BE2C (cell line): ENCODE measurements around the gene CEP41.

Source experiments
- DNase-seq: peaks from one replicate; pipeline ENCODE4 v3.0.0-alpha.2; 2020
- H3K27me3 ChIP-seq: fragments of 250-450 bp; sonication (Bioruptor Pico); 2 replicates; pipeline ENCODE4 v1.5.1; 2020; ENCODE audit warnings: mild to moderate bottlenecking
- H3K36me3 ChIP-seq: fragments of 250-450 bp; sonication (Bioruptor Pico); 2 replicates; pipeline ENCODE4 v1.5.1; 2020; ENCODE audit warnings: mild to moderate bottlenecking
- H3K4me1 ChIP-seq: fragments of 250-450 bp; sonication (Bioruptor Pico); 2 replicates; pipeline ENCODE4 v1.5.1; 2020
- H3K4me3 ChIP-seq: 2 replicates; pipeline ENCODE4 v1.5.1; 2011; ENCODE audit warnings: low read depth, low read length
- H3K9me3 ChIP-seq: fragments of 250-450 bp; sonication (Bioruptor Pico); 2 replicates; pipeline ENCODE4 v1.5.1; 2020
- TF ChIP-seq, protein P1 (sequence below): IDR thresholded peaks from 2 replicates; pipeline ENCODE4 v1.5.1; 2012; ENCODE audit warnings: mild to moderate bottlenecking, low read depth, low read length

The CEP41 gene

DNA sequence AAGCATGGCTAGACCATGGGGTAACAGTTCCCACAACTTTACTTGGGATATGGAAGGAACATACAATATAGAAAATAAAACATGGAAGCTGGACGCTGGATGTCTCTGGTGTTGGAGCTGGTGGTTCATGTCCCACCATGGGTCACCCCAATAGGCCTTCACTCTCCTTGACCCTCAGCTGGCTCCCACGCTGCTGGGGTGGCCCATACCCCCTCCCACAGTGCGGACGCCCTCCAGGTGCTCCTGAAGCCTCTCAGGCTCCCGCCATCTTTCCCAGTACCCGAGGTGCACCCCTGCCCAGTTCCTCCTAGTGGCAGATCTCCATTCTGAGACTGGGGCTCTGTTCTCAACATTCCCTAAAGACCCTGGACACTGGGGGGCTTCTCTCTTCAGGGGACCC, 66.3 kb downstream of the CEP41 start:
- peaks cover 23% of the 10 kb centered on the region for H3K4me1 ChIP-seq
- TF ChIP-seq, protein P1, sequence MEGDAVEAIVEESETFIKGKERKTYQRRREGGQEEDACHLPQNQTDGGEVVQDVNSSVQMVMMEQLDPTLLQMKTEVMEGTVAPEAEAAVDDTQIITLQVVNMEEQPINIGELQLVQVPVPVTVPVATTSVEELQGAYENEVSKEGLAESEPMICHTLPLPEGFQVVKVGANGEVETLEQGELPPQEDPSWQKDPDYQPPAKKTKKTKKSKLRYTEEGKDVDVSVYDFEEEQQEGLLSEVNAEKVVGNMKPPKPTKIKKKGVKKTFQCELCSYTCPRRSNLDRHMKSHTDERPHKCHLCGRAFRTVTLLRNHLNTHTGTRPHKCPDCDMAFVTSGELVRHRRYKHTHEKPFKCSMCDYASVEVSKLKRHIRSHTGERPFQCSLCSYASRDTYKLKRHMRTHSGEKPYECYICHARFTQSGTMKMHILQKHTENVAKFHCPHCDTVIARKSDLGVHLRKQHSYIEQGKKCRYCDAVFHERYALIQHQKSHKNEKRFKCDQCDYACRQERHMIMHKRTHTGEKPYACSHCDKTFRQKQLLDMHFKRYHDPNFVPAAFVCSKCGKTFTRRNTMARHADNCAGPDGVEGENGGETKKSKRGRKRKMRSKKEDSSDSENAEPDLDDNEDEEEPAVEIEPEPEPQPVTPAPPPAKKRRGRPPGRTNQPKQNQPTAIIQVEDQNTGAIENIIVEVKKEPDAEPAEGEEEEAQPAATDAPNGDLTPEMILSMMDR, result no peak
- no peaks in the 10 kb centered on the region for H3K36me3 ChIP-seq

DNA sequence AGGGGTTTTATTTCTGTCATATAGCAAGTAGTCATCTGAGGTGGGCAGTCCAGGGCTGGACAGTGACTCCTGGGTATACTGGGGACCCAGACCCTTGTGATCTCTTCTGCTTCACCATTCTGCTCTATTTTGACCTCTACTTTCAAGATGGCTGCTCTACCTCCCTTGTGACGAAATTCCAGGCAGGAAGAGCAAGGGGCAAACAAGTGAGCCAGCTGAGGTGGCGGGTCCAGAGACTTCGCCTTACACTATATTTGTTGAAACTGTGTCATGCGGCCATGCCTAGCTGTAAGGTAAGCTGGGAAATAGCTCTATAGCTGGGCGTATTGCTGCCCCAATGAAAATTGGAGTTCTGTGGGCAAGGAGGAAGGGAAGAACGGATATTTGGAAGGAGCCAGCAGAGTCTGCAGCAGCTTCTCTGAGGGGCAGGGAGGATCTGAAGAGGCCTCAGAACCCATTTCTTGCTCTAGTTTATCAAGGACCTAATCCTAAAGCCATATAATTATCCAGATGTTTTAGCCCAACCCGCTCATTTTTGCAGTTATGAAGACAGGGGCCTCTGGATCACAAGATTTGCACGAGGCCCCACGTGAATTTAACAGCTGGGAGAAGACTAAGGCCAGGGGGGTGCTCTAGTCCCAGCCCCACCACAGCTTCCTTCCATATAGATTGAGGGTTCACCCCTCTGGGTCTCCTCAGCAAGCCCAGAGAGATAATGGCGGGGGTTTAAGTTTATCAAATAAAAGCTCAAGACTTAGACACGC, 68.2 kb downstream of the CEP41 start:
- TF ChIP-seq, protein P1, result no peak
- no peak for DNase-seq
- Histone ChIP-seq H3K4me1 (peaks cover 30% of the 10 kb centered on the region), H3K9me3 (no peaks in the 10 kb centered on the region; the same call in 1 of the 2 replicates), H3K27me3 (no peaks in the 10 kb centered on the region), H3K36me3 (no peaks in the 10 kb centered on the region), H3K4me3 (no peak overlapping the region)

More for the DNA sequence above, 66.3 kb downstream of the CEP41 start:
- no peaks in the 10 kb centered on the region for H3K27me3 ChIP-seq
- H3K9me3 ChIP-seq, result no peaks in the 10 kb centered on the region; the same call in 1 of the 2 replicates
- H3K4me3 ChIP-seq, result no peak overlapping the region
- no peak for DNase-seq

DNA sequence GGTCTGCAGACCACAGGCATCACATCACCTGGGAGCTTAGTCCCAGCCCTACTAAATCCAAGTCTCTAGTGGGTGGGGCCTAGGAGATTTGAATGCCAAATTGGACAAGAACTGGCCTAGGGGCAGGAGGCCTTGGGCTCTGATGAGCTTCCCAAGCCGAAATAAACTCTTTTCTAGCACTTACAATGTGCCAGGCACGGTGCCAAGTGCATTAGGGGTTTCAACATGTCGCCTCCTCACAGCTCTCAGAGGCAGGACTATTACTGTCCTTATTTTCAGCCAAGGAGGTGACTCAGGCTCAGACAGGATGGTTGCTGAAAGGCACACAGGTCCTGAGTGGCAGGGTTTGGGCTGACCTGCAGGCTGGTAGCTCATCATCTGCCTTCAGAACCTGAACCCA, 69.8 kb downstream of the CEP41 start:
- Histone ChIP-seq H3K9me3 (no peaks in the 10 kb centered on the region; the same call in 1 of the 2 replicates), H3K4me3 (no peak overlapping the region), H3K27me3 (no peaks in the 10 kb centered on the region), H3K36me3 (no peaks in the 10 kb centered on the region), H3K4me1 (peaks cover 32% of the 10 kb centered on the region)
- no peak for DNase-seq
- TF ChIP-seq, protein P1, result no peak

DNA sequence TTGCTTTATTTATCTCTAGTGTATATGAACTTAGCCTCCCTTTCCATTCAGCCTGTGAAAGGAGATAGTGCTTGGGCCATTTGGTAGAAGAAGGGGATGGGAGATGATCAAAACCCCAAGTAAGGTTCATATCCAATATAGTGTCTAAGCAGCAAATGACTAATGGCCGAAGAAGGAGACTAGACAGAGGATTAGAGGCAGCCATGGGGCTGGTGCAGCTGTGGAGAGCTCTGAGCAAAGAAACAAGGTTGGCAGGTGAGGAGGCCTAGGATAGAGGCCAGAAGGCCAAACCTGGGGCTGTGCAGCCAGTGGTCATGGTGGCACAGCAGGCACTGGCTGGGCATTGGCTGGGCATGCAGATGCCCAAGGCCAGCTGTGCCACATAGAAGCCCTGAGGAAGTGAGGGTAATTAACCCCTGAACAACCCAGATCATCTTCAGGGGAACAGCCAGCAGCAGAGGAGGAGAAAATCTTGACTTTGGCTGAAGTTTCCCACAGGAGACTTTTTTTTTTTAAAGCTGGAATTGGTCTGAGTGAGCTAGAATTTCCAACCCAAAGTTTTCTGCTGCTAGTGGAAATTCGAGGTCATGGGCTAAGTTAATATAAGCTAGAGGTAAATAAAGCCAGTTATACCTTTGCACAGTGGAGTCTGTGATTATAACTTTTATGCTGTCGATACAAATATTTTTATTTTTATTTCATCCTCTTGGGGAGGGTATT, 70.8 kb downstream of the CEP41 start:
- no peaks in the 10 kb centered on the region for H3K27me3 ChIP-seq
- H3K4me1 ChIP-seq, result peaks cover 41% of the 10 kb centered on the region
- H3K36me3 ChIP-seq, result no peaks in the 10 kb centered on the region
- TF ChIP-seq, protein P1, result no peak
- no peaks in the 10 kb centered on the region; the same call in 1 of the 2 replicates for H3K9me3 ChIP-seq
- no peak for DNase-seq
- H3K4me3 ChIP-seq, result no peak overlapping the region

DNA sequence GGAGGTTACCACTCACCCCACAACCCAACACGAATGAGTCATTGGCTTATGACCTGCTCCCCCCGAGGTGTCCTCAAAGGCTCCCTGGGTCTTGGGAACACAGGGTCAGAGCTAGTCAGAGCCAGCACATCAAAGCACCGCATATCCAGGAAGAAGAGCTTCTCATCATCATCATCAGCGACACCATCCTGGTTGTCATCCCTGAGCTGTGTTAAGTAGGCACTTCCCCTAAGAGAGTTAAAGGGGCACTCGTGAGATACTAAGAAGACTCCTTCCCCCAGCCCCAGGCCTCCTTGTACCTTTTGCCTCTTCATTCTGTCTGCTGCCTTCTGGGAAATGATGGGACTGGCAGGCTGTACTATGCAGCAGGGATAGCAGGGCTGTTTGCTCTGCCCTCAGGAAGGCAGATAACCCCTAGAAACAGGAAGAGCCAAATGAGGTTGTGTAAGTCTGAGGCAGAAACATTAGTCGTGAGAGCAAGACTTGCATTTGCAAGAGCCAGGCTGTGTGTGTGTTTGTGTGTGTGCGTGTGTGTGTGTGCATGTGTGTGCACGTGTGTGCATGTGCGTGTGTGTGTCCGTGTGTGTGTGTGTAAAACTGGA, 71.6 kb downstream of the CEP41 start:
- Histone ChIP-seq H3K4me3 (no peak overlapping the region), H3K36me3 (no peaks in the 10 kb centered on the region), H3K9me3 (no peaks in the 10 kb centered on the region), H3K4me1 (peaks cover 43% of the 10 kb centered on the region), H3K27me3 (no peaks in the 10 kb centered on the region)
- DNase-seq, result no peak
- TF ChIP-seq, protein P1, result no peak
